ENCODE results near the gene ARID5B.

- TF ChIP-seq CTCF (IDR thresholded peaks at IDR 0.05), result no peak
- no peak for TF ChIP-seq POLR2A (IDR thresholded peaks at IDR 0.05)
These were observed 120.7 kb downstream of the ARID5B start for GRCh38 chr10:62021978-62022802.
